ENCODE data around the gene LRRN4.

Gene LRRN4

GRCh38 chr20:6053776-6054688 lies at the start of gene LRRN4:
Gene LRRN4, minus strand, starts transcription at chr20:6054060. Its CDS starts 1,261 bp downstream, at chr20:6052799.
- Histone ChIP-seq H3K9me3 (ENCODE audit: control insufficient read depth, low read length) (no peaks in the 10 kb centered on the region), H3K36me3 (ENCODE audit: control insufficient read depth, insufficient read depth, low read length, severe bottlenecking) (no peaks in the 10 kb centered on the region), H3K9ac (ENCODE audit: low read length) (no peak within 1 kb of the TSS), H3K27me3 (replicated peaks; ENCODE audit: control insufficient read depth, insufficient read depth, low read length) (peaks cover 23% of the 10 kb centered on the region), H3K4me3 (ENCODE audit: low read length) (no peak within 1 kb of the TSS), H3K4me1 (ENCODE audit: control insufficient read depth, insufficient read depth, low read length) (peaks cover 17% of the 10 kb centered on the region)
- DNase-seq (ENCODE audit: low read depth), result no peak

GRCh38 chr20:6103301-6103700 lies 49.4 kb upstream of the LRRN4 start:
- peaks cover 12% of the 10 kb centered on the region for H3K4me1 ChIP-seq (ENCODE audit: control insufficient read depth, insufficient read depth, low read length)
- no peak overlapping the region for H3K9ac ChIP-seq (ENCODE audit: low read length)
- H3K4me3 ChIP-seq (ENCODE audit: low read length), result no peak overlapping the region
- DNase-seq (ENCODE audit: low read depth), result no peak
- no peaks in the 10 kb centered on the region for H3K36me3 ChIP-seq (ENCODE audit: control insufficient read depth, insufficient read depth, low read length, severe bottlenecking)
- H3K9me3 ChIP-seq (ENCODE audit: control insufficient read depth, low read length), result no peaks in the 10 kb centered on the region
- H3K27me3 ChIP-seq (replicated peaks; ENCODE audit: control insufficient read depth, insufficient read depth, low read length), result no peaks in the 10 kb centered on the region

- Histone ChIP-seq H3K36me3 (ENCODE audit: control insufficient read depth, insufficient read depth, low read length, severe bottlenecking) (no peaks in the 10 kb centered on the region), H3K9me3 (ENCODE audit: control insufficient read depth, low read length) (no peaks in the 10 kb centered on the region), H3K4me3 (ENCODE audit: low read length) (no peak overlapping the region), H3K27me3 (replicated peaks; ENCODE audit: control insufficient read depth, insufficient read depth, low read length) (no peaks in the 10 kb centered on the region), H3K4me1 (ENCODE audit: control insufficient read depth, insufficient read depth, low read length) (peaks cover 12% of the 10 kb centered on the region), H3K9ac (ENCODE audit: low read length) (no peak overlapping the region)
- no peak for DNase-seq (ENCODE audit: low read depth)
Observed at GRCh38 chr20:6101346-6101745, 47.5 kb upstream of the LRRN4 start.

- DNase-seq (ENCODE audit: low read depth), result no peak
- peaks cover 10% of the 10 kb centered on the region for H3K4me1 ChIP-seq (ENCODE audit: control insufficient read depth, insufficient read depth, low read length)
- no peaks in the 10 kb centered on the region for H3K27me3 ChIP-seq (replicated peaks; ENCODE audit: control insufficient read depth, insufficient read depth, low read length)
- H3K9me3 ChIP-seq (ENCODE audit: control insufficient read depth, low read length), result no peaks in the 10 kb centered on the region
- no peak overlapping the region for H3K9ac ChIP-seq (ENCODE audit: low read length)
- no peak overlapping the region for H3K4me3 ChIP-seq (ENCODE audit: low read length)
- H3K36me3 ChIP-seq (ENCODE audit: control insufficient read depth, insufficient read depth, low read length, severe bottlenecking), result no peaks in the 10 kb centered on the region
Observed at GRCh38 chr20:6100246-6100645, 46.4 kb upstream of the LRRN4 start.

- Histone ChIP-seq H3K4me1 (ENCODE audit: control insufficient read depth, insufficient read depth, low read length) (peaks cover 6% of the 10 kb centered on the region), H3K4me3 (ENCODE audit: low read length) (no peak overlapping the region), H3K36me3 (ENCODE audit: control insufficient read depth, insufficient read depth, low read length, severe bottlenecking) (no peaks in the 10 kb centered on the region), H3K27me3 (replicated peaks; ENCODE audit: control insufficient read depth, insufficient read depth, low read length) (no peaks in the 10 kb centered on the region), H3K9me3 (ENCODE audit: control insufficient read depth, low read length) (no peaks in the 10 kb centered on the region), H3K9ac (ENCODE audit: low read length) (no peak overlapping the region)
- DNase-seq (ENCODE audit: low read depth), result no peak
Observed at GRCh38 chr20:6099819-6100218, 46.0 kb upstream of the LRRN4 start.

GRCh38 chr20:6095409-6095808 lies 41.5 kb upstream of the LRRN4 start:
- Histone ChIP-seq H3K9ac (ENCODE audit: low read length) (no peak overlapping the region), H3K4me3 (ENCODE audit: low read length) (no peak overlapping the region), H3K9me3 (ENCODE audit: control insufficient read depth, low read length) (no peaks in the 10 kb centered on the region), H3K27me3 (replicated peaks; ENCODE audit: control insufficient read depth, insufficient read depth, low read length) (no peaks in the 10 kb centered on the region), H3K4me1 (ENCODE audit: control insufficient read depth, insufficient read depth, low read length) (no peaks in the 10 kb centered on the region), H3K36me3 (ENCODE audit: control insufficient read depth, insufficient read depth, low read length, severe bottlenecking) (no peaks in the 10 kb centered on the region)
- DNase-seq (ENCODE audit: low read depth), result no peak

- Histone ChIP-seq H3K36me3 (ENCODE audit: control insufficient read depth, insufficient read depth, low read length, severe bottlenecking) (no peaks in the 10 kb centered on the region), H3K4me3 (ENCODE audit: low read length) (no peak overlapping the region), H3K9me3 (ENCODE audit: control insufficient read depth, low read length) (no peaks in the 10 kb centered on the region), H3K4me1 (ENCODE audit: control insufficient read depth, insufficient read depth, low read length) (no peaks in the 10 kb centered on the region), H3K27me3 (replicated peaks; ENCODE audit: control insufficient read depth, insufficient read depth, low read length) (no peaks in the 10 kb centered on the region), H3K9ac (ENCODE audit: low read length) (no peak overlapping the region)
- DNase-seq (ENCODE audit: low read depth), result no peak
Observed at GRCh38 chr20:6094565-6094964, 40.7 kb upstream of the LRRN4 start.

GRCh38 chr20:6094063-6094462 lies 40.2 kb upstream of the LRRN4 start:
- no peaks in the 10 kb centered on the region for H3K4me1 ChIP-seq (ENCODE audit: control insufficient read depth, insufficient read depth, low read length)
- H3K9me3 ChIP-seq (ENCODE audit: control insufficient read depth, low read length), result no peaks in the 10 kb centered on the region
- no peak overlapping the region for H3K4me3 ChIP-seq (ENCODE audit: low read length)
- H3K9ac ChIP-seq (ENCODE audit: low read length), result no peak overlapping the region
- no peaks in the 10 kb centered on the region for H3K36me3 ChIP-seq (ENCODE audit: control insufficient read depth, insufficient read depth, low read length, severe bottlenecking)
- no peak for DNase-seq (ENCODE audit: low read depth)
- H3K27me3 ChIP-seq (replicated peaks; ENCODE audit: control insufficient read depth, insufficient read depth, low read length), result no peaks in the 10 kb centered on the region

- Histone ChIP-seq H3K4me3 (ENCODE audit: low read length) (no peak overlapping the region), H3K9ac (ENCODE audit: low read length) (no peak overlapping the region), H3K36me3 (ENCODE audit: control insufficient read depth, insufficient read depth, low read length, severe bottlenecking) (no peaks in the 10 kb centered on the region), H3K9me3 (ENCODE audit: control insufficient read depth, low read length) (no peaks in the 10 kb centered on the region), H3K4me1 (ENCODE audit: control insufficient read depth, insufficient read depth, low read length) (no peaks in the 10 kb centered on the region), H3K27me3 (replicated peaks; ENCODE audit: control insufficient read depth, insufficient read depth, low read length) (no peaks in the 10 kb centered on the region)
- no peak for DNase-seq (ENCODE audit: low read depth)
Observed at GRCh38 chr20:6091661-6092060, 37.8 kb upstream of the LRRN4 start.

- Histone ChIP-seq H3K9me3 (ENCODE audit: control insufficient read depth, low read length) (no peaks in the 10 kb centered on the region), H3K36me3 (ENCODE audit: control insufficient read depth, insufficient read depth, low read length, severe bottlenecking) (peaks cover 3% of the 10 kb centered on the region), H3K4me3 (ENCODE audit: low read length) (no peak overlapping the region), H3K4me1 (ENCODE audit: control insufficient read depth, insufficient read depth, low read length) (no peaks in the 10 kb centered on the region), H3K27me3 (replicated peaks; ENCODE audit: control insufficient read depth, insufficient read depth, low read length) (no peaks in the 10 kb centered on the region), H3K9ac (ENCODE audit: low read length) (no peak overlapping the region)
- no peak for DNase-seq (ENCODE audit: low read depth)
Observed at GRCh38 chr20:6086868-6087267, 33.0 kb upstream of the LRRN4 start.

GRCh38 chr20:6083926-6084325 lies 30.1 kb upstream of the LRRN4 start:
- DNase-seq (ENCODE audit: low read depth), result no peak
- Histone ChIP-seq H3K4me1 (ENCODE audit: control insufficient read depth, insufficient read depth, low read length) (peaks cover 13% of the 10 kb centered on the region), H3K27me3 (replicated peaks; ENCODE audit: control insufficient read depth, insufficient read depth, low read length) (no peaks in the 10 kb centered on the region), H3K9me3 (ENCODE audit: control insufficient read depth, low read length) (no peaks in the 10 kb centered on the region), H3K9ac (ENCODE audit: low read length) (no peak overlapping the region), H3K4me3 (ENCODE audit: low read length) (no peak overlapping the region), H3K36me3 (ENCODE audit: control insufficient read depth, insufficient read depth, low read length, severe bottlenecking) (peaks cover 3% of the 10 kb centered on the region)

GRCh38 chr20:6081236-6081635 lies 27.4 kb upstream of the LRRN4 start:
- Histone ChIP-seq H3K27me3 (replicated peaks; ENCODE audit: control insufficient read depth, insufficient read depth, low read length) (no peaks in the 10 kb centered on the region), H3K4me1 (ENCODE audit: control insufficient read depth, insufficient read depth, low read length) (peaks cover 14% of the 10 kb centered on the region), H3K9me3 (ENCODE audit: control insufficient read depth, low read length) (no peaks in the 10 kb centered on the region), H3K9ac (ENCODE audit: low read length) (no peak overlapping the region), H3K36me3 (ENCODE audit: control insufficient read depth, insufficient read depth, low read length, severe bottlenecking) (no peaks in the 10 kb centered on the region), H3K4me3 (ENCODE audit: low read length) (no peak overlapping the region)
- peak; percentile 14 for DNase-seq (ENCODE audit: low read depth)
